VCaP (cell line): ENCODE data around the gene THRB.
"Not testable (repeated sequence)": the region's sequence is repeated elsewhere in the genome, so short reads cannot be mapped to it uniquely, and the experiment has no call there.

Experiments
- H3K27ac ChIP-seq: fragments of 450-650 bp; 2 replicates; pipeline ENCODE4 v1.5.1; 2017
- CTCF ChIP-seq: fragments of 450-650 bp; conservative IDR thresholded peaks from 2 replicates; pipeline ENCODE4 v1.5.1; 2017; ENCODE audit warnings: mild to moderate bottlenecking, moderate library complexity

Gene THRB

GRCh38 chr3:24432989-24433388, 61.7 kb downstream of the THRB start:
- no peak overlapping the region for H3K27ac ChIP-seq
- TF ChIP-seq CTCF: no peak

- TF ChIP-seq CTCF: no peak
- no peak overlapping the region for H3K27ac ChIP-seq
Observed at GRCh38 chr3:24428481-24428880, 66.2 kb downstream of the THRB start.

GRCh38 chr3:24426896-24427295, 67.8 kb downstream of the THRB start:
- H3K27ac ChIP-seq: no peak overlapping the region
- no peak for TF ChIP-seq CTCF

GRCh38 chr3:24420829-24421228, 73.8 kb downstream of the THRB start:
- not testable (repeated sequence) for H3K27ac ChIP-seq

GRCh38 chr3:24420224-24420623, 74.4 kb downstream of the THRB start:
- H3K27ac ChIP-seq: no peak overlapping the region
- TF ChIP-seq CTCF: no peak

GRCh38 chr3:24419067-24419791, 75.4 kb downstream of the THRB start:
- H3K27ac ChIP-seq: no peak overlapping the region
- no peak for TF ChIP-seq CTCF

GRCh38 chr3:24417730-24418129, 76.9 kb downstream of the THRB start:
- no peak for TF ChIP-seq CTCF
- no peak overlapping the region for H3K27ac ChIP-seq

- no peak for TF ChIP-seq CTCF
- peak overlapping the region; percentile 6; the same call in 1 of the 2 replicates for H3K27ac ChIP-seq
Observed at GRCh38 chr3:24416224-24416623, 78.4 kb downstream of the THRB start.
